Adipocyte (in vitro differentiated cells): Measurements from ENCODE around the gene CDKN2B-AS1.
"Not testable (repeated sequence)": the region's sequence is repeated elsewhere in the genome, so short reads cannot be mapped to it uniquely, and the experiment has no call there.

ENCODE experiments used
- DNase-seq: peaks from one replicate; pipeline ENCODE4 v3.0.0-alpha.2; 2015; ENCODE audit warnings: low read depth
- H3K27me3 ChIP-seq: replicated peaks from 2 replicates; pipeline ENCODE4 v1.7.0; 2013; ENCODE audit warnings: mild to moderate bottlenecking, low read length, moderate library complexity; ENCODE audit not compliant: control insufficient read depth, insufficient read depth
- H3K36me3 ChIP-seq: 2 replicates; pipeline ENCODE4 v1.7.0; 2013; ENCODE audit warnings: low read length, mild to moderate bottlenecking, moderate library complexity; ENCODE audit not compliant: control insufficient read depth, insufficient read depth, severe bottlenecking
- H3K4me1 ChIP-seq: 2 replicates; pipeline ENCODE4 v1.7.0; 2013; ENCODE audit warnings: mild to moderate bottlenecking, low read length, moderate library complexity; ENCODE audit not compliant: control insufficient read depth, insufficient read depth
- H3K4me3 ChIP-seq: 2 replicates; pipeline ENCODE4 v1.7.0; 2013; ENCODE audit warnings: mild to moderate bottlenecking, low read length, moderate library complexity
- H3K9ac ChIP-seq: 2 replicates; pipeline ENCODE4 v1.7.0; 2013; ENCODE audit warnings: mild to moderate bottlenecking, low read length, moderate library complexity
- H3K9me3 ChIP-seq: 2 replicates; pipeline ENCODE4 v1.7.0; 2013; ENCODE audit warnings: mild to moderate bottlenecking, low read length, moderate library complexity; ENCODE audit not compliant: control insufficient read depth

Gene CDKN2B-AS1

DNA sequence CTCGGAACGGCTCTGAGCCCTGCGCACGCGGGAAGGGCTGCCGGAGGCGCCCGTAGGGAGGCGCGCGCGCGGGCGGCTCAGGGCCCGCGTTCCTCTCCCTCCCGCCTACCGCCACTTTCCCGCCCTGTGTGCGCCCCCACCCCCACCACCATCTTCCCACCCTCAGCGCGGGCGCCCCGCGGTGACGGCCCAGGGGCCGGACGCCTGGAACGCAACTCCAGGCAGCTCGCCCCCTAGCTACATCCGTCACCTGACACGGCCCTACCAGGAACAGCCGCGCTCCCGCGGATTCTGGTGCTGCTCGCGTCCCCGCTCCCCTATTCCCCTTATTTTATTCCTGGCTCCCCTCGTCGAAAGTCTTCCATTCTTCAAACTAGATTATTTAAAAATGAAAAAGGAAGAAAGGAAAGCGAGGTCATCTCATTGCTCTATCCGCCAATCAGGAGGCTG is at the start of gene CDKN2B-AS1:
Gene CDKN2B-AS1 (plus strand): TSS at position 236 of the 450 bp plus-strand sequence.
- peaks cover 37% of the 10 kb centered on the region for H3K4me1 ChIP-seq
- H3K9me3 ChIP-seq: no peaks in the 10 kb centered on the region
- peak within 1 kb of the TSS; percentile 92 for H3K9ac ChIP-seq
- no peaks in the 10 kb centered on the region for H3K36me3 ChIP-seq
- peak; percentile 85 for DNase-seq
- no peaks in the 10 kb centered on the region for H3K27me3 ChIP-seq
- peak within 1 kb of the TSS; percentile 98 for H3K4me3 ChIP-seq

DNA sequence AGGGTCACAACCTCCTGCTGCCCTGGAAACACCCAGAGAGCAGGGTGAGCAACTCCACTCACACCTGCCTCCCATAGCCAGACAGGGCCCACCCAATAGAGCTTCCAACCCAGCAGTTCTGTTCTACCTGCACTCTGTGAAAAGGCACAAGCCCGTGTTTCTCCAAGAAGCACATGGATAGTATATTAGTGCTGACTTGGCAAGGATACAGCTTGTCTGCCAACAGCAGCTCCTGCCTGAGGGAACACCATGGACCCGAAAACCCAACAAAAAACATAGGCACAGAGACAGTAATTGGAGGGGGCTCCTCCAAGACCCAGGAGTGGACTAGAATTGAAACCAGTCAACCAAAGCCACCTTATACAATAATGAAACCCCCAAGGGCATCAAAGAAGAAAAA is 49.0 kb upstream of the CDKN2B-AS1 start:
- H3K9ac ChIP-seq: no peak overlapping the region
- H3K36me3 ChIP-seq: no peaks in the 10 kb centered on the region
- no peaks in the 10 kb centered on the region for H3K27me3 ChIP-seq
- no peak overlapping the region for H3K4me3 ChIP-seq
- H3K4me1 ChIP-seq: no peaks in the 10 kb centered on the region
- DNase-seq: no peak
- H3K9me3 ChIP-seq: no peaks in the 10 kb centered on the region

DNA sequence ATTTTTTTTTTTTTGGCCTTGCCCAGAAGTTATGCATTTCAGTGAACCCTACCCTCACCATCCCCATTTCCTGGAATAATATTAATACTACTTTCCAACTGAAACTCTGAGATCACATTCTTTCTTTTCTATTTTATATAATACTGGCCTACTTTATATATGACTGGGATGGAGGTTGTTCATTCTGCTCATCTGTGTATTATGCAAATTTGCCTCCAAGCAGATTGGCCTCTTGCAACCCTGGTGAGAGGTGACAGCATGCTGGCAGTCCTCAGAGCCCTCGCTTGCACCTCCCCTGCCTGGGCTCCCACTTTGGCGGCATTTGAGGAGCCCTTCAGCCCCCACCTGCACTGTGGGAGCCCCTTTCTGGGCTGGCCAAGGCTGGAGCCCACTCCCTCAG is 35.8 kb upstream of the CDKN2B-AS1 start:
- no peak overlapping the region for H3K9ac ChIP-seq
- no peaks in the 10 kb centered on the region for H3K27me3 ChIP-seq
- peaks cover 3% of the 10 kb centered on the region for H3K9me3 ChIP-seq
- H3K36me3 ChIP-seq: no peaks in the 10 kb centered on the region
- H3K4me3 ChIP-seq: no peak overlapping the region
- no peaks in the 10 kb centered on the region for H3K4me1 ChIP-seq
- DNase-seq: no peak

DNA sequence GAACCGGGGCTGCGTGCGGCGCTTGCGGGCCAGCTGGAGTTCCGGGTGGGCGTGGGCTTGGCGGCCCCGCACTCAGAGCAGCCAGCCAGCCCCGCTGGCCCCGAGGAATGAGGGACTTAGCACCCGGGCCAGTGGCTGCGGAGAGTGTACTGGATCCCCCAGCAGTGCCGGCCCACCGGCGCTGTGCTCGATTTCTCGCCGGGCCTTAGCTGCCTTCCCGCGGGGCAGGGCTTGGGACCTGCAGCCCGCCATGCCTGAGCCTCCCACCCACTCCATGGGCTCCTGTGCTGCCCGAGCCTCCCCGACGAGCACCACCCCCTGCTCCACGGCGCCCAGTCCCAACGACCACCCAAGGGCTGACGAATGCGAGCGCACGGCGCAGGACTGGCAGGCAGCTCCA is 35.3 kb upstream of the CDKN2B-AS1 start:
- H3K9ac ChIP-seq, H3K27me3 ChIP-seq, H3K4me1 ChIP-seq, DNase-seq, H3K9me3 ChIP-seq, H3K4me3 ChIP-seq, H3K36me3 ChIP-seq: not testable (repeated sequence)

DNA sequence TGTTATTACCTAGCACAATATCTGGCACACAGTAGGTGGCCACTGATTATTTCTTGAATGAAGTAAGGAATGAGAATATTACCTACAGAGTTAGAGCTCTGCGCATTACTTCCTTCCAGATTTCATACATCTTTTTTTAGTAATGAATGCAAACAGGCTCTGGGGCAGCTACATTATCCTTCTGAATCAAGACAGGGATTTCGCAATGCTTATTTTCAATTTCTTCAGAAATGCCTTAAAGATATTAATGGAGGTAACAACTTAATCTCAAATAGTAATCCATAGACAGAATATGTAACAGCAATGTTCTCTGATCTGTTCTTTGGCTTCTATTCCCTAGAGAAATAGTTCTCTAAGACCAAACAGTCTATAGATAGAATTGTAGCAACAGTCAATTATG is 33.0 kb upstream of the CDKN2B-AS1 start:
- Histone ChIP-seq H3K9me3 (peaks cover 3% of the 10 kb centered on the region), H3K9ac (no peak overlapping the region), H3K27me3 (no peaks in the 10 kb centered on the region), H3K4me1 (peaks cover 16% of the 10 kb centered on the region), H3K4me3 (no peak overlapping the region), H3K36me3 (no peaks in the 10 kb centered on the region)
- peak; percentile 57 for DNase-seq

DNA sequence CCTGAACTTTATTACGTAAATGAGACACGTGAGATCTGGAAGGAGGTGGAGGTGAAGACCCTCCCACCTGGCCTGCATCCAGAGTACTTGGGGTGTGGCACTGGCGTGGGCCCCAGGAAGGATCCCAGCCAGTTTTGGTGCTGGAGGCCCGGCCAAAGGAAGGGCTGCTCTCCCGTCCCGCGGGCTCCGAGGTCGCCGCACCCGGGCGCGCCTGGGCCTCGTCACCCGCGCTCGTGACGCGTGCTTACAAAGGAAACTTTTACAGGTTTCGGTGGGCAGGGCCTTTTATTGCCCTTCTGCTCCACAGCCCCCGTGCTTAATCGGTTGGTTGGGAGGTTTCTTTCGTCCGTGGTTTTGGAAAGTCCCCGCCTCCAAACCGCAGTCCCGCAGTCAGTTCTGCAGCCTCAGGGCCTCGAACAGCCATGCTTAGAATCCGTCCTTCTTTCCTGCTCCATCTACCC is 29.6 kb upstream of the CDKN2B-AS1 start:
- peaks cover 11% of the 10 kb centered on the region for H3K9me3 ChIP-seq
- H3K9ac ChIP-seq: peak overlapping the region; percentile 80
- H3K36me3 ChIP-seq: no peaks in the 10 kb centered on the region
- peaks cover 33% of the 10 kb centered on the region for H3K4me1 ChIP-seq
- H3K27me3 ChIP-seq: peaks cover 25% of the 10 kb centered on the region
- peak; percentile 26 for DNase-seq
- peak overlapping the region; percentile 81 for H3K4me3 ChIP-seq

DNA sequence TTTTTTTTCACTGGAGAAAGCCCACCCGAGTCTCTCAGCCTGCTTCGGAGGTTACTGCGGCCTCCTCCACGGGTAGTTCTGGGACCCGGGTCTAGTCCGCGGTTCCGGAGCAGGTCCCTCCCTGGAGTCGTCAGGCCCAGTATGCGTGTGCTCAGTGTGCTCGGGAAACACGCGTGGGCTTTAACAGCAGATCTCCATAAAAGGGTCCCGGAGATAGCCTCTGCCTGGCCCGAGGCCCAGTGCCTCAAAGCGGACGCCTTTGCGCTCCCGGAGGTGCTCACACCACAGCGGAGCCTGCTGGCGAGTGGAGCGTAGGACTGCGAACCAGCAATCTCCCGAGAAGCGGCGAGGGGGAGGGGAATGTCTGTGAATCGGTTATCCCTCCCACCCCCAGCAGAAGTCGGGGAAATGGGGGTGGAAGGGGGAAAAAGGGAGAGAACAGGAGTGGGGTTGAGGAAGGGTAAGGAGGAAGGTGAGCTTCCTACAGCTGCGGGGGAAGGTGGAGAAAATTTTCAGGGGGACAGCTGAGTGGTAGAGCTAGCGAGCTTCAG is 29.1 kb upstream of the CDKN2B-AS1 start:
- peaks cover 35% of the 10 kb centered on the region for H3K4me1 ChIP-seq
- peak overlapping the region; percentile 81 for H3K4me3 ChIP-seq
- peak overlapping the region; percentile 80 for H3K9ac ChIP-seq
- DNase-seq: peak; percentile 82
- peaks cover 15% of the 10 kb centered on the region for H3K9me3 ChIP-seq
- no peaks in the 10 kb centered on the region for H3K36me3 ChIP-seq
- H3K27me3 ChIP-seq: peaks cover 27% of the 10 kb centered on the region

DNA sequence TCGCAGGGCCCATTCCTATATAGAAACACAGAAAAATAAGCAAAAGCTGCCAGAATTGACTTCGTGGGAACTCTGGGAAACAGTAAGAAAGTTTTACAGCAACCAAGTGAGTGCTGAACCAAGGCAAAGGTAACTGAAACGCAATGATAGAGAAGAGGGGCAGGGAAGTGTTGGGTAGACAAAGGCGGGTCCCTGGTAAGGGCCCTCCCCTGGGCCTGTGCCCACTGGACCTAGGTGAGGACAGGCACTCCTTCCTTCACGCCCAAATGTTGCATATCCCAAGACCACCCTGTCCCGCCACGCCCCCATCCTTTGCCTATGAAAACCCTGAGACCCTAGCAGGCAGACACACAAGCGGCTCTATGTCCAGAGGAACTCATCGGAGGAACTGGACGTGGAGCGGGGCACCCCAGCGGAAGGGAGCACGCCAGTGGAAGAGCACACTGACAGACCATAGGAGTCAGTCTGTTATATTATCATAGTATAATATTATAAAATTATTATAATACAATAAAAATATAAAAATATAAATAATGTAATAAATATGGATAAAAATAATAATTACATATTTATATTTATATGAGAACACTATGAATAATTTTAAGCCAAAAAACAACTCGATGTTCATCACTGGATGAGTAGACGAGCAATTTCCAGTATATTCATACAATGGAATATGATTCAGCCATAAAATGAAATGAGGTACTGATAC is 28.3 kb upstream of the CDKN2B-AS1 start:
- Histone ChIP-seq H3K4me3 (peak overlapping the region; percentile 81), H3K36me3 (no peaks in the 10 kb centered on the region), H3K4me1 (peaks cover 42% of the 10 kb centered on the region), H3K27me3 (peaks cover 32% of the 10 kb centered on the region), H3K9ac (peak overlapping the region; percentile 80), H3K9me3 (peaks cover 18% of the 10 kb centered on the region)
- no peak for DNase-seq

DNA sequence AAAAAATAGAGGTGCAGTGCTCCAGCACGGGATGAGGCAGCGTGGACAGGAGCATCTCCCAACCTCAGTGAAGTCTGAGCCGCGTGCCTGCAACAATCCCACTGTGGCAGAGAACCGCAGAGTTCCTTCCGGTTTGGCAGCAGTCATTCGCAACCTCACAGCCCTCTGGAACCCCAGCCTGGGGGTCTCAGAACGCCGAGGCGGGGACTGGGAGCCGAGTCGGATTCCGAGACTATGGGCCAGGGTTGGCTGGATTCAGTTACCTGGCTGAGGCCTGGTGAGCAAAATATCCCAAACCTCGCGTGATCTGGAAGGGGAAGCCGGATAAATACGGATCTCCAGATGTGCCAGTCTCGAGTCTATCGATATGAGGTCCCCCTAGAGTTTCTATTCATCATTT is 27.4 kb upstream of the CDKN2B-AS1 start:
- H3K27me3 ChIP-seq: peaks cover 32% of the 10 kb centered on the region
- no peaks in the 10 kb centered on the region for H3K36me3 ChIP-seq
- DNase-seq: no peak
- peaks cover 43% of the 10 kb centered on the region for H3K4me1 ChIP-seq
- H3K4me3 ChIP-seq: no peak overlapping the region
- H3K9me3 ChIP-seq: peaks cover 18% of the 10 kb centered on the region
- H3K9ac ChIP-seq: no peak overlapping the region

DNA sequence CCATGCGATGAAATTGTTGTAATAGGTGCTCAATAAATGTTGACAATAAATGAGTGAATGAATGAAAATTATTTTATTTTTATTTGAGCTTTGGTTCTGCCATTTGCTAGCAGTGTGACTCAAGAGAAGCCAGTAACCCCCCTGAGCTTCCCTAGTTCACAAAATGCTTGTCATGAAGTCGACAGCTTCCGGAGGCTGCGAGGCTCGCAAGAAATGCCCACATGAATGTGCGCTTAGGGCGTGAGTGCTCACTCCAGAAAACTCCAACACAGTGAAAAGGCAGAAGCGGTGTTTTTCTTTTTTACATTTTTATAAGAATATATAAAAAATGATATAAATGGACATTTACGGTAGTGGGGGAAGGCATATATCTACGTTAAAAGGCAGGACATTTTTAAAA is 26.9 kb upstream of the CDKN2B-AS1 start:
- no peak overlapping the region for H3K4me3 ChIP-seq

DNA sequence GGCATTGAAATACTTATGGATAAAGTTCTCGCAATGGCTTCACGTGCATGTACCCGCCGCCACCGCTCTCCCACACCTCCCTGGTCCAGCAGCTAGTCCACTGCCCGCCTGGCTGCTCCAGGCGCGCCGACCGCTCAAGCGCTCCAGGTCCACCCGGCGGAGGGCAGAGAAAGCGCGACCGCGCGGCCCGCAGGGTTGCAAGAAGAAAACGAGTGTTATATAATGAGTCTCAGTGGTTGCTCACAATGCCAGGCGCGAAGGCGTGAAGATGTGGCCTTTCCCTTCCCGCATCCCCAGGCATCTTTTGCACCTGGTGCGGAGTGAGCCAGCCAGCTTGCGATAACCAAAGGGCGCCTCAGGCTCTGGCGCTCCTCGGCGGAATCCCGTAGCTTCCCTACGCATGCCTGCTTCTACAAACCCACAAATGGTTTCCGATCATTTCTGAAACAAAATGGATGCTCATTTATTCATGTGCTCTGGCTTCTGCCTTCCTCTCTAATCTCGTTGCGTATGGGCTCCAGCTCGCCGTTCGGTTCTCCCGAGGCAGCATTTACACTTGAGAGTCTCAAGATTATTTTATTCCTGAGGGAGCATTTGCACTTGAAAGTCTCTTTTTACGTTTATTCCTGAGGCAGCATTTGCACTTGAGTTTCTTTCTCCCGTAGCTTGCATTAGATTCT is 26.1 kb upstream of the CDKN2B-AS1 start:
- peaks cover 48% of the 10 kb centered on the region for H3K4me1 ChIP-seq
- H3K9me3 ChIP-seq: peaks cover 15% of the 10 kb centered on the region
- H3K4me3 ChIP-seq: peak overlapping the region; percentile 12
- no peaks in the 10 kb centered on the region for H3K36me3 ChIP-seq
- H3K27me3 ChIP-seq: peaks cover 32% of the 10 kb centered on the region
- no peak overlapping the region for H3K9ac ChIP-seq
- DNase-seq: no peak

More for the DNA sequence above, 26.9 kb upstream of the CDKN2B-AS1 start:
- no peak for DNase-seq
- Histone ChIP-seq H3K9me3 (peaks cover 18% of the 10 kb centered on the region), H3K27me3 (peaks cover 32% of the 10 kb centered on the region), H3K4me1 (peaks cover 48% of the 10 kb centered on the region), H3K9ac (no peak overlapping the region), H3K36me3 (no peaks in the 10 kb centered on the region)
